Measurements from ENCODE around the gene HORMAD2. TPM values are rescaled to one million over a fixed set of nuclear protein-coding genes. Genes with fewer than 3 reads are reported as not detected.

HORMAD2 gene
- polyA plus RNA-seq, 1 of the 3 experiments (the other 2 are of a cell fraction), result not detected

DNA sequence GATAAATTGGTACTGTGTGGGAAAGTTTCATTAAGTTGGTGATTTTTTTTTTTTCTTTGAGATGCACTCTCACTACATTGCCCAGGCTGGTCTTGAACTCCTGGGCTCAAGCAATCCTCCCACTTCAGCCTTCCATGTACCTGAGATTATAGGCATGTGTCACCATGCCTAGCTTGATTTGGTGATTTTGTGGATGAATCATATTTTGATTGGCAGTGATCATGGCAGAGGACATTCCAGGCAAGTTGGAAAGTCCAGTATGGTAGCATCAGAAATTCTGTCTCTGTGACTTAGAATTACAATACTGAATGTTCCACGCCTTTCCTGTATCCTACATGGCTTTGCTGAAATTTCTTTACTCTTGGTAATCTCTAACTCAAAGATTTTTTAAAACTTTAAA lies 49.4 kb downstream of the HORMAD2 start:
- no peaks in the 10 kb centered on the region for H3K9me2 ChIP-seq
- H4K20me1 ChIP-seq (ENCODE audit: insufficient read depth), result no peaks in the 10 kb centered on the region
- no peak overlapping the region for H2AFZ ChIP-seq (ENCODE audit: low read depth)
- CTCF ChIA-PET, result interaction anchor here (1.0 kb wide), 1 partner anchor 13 kb away, joined by 3 read pairs; no protein-coding TSS in a partner anchor
- H3K4me1 ChIP-seq (ENCODE audit: control insufficient read depth in 1 of 2, insufficient read depth in 2 of 2, low read depth in 1 of 2, low read length in 1 of 2), result no peaks in the 10 kb centered on the region
- TF ChIP-seq GATA2 (CRISPR knock-in tag; IDR thresholded peaks at IDR 0.05) (no peak), RXRA (IDR thresholded peaks at IDR 0.05; ENCODE audit: borderline replicate concordance, low read depth) (no peak), TEAD4 (IDR thresholded peaks at IDR 0.05; ENCODE audit: borderline replicate concordance, insufficient read depth) (no peak), POLR2AphosphoS5 (IDR thresholded peaks at IDR 0.05; ENCODE audit: low read depth, low read length) (no peak), SIN3A (IDR thresholded peaks at IDR 0.05; ENCODE audit: borderline replicate concordance, low read depth, low read length) (no peak)
- TF ChIP-seq, protein P1, sequence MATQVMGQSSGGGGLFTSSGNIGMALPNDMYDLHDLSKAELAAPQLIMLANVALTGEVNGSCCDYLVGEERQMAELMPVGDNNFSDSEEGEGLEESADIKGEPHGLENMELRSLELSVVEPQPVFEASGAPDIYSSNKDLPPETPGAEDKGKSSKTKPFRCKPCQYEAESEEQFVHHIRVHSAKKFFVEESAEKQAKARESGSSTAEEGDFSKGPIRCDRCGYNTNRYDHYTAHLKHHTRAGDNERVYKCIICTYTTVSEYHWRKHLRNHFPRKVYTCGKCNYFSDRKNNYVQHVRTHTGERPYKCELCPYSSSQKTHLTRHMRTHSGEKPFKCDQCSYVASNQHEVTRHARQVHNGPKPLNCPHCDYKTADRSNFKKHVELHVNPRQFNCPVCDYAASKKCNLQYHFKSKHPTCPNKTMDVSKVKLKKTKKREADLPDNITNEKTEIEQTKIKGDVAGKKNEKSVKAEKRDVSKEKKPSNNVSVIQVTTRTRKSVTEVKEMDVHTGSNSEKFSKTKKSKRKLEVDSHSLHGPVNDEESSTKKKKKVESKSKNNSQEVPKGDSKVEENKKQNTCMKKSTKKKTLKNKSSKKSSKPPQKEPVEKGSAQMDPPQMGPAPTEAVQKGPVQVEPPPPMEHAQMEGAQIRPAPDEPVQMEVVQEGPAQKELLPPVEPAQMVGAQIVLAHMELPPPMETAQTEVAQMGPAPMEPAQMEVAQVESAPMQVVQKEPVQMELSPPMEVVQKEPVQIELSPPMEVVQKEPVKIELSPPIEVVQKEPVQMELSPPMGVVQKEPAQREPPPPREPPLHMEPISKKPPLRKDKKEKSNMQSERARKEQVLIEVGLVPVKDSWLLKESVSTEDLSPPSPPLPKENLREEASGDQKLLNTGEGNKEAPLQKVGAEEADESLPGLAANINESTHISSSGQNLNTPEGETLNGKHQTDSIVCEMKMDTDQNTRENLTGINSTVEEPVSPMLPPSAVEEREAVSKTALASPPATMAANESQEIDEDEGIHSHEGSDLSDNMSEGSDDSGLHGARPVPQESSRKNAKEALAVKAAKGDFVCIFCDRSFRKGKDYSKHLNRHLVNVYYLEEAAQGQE (IDR thresholded peaks at IDR 0.05; ENCODE audit: low read depth, low read length), result no peak
- TF ChIP-seq, protein P2, sequence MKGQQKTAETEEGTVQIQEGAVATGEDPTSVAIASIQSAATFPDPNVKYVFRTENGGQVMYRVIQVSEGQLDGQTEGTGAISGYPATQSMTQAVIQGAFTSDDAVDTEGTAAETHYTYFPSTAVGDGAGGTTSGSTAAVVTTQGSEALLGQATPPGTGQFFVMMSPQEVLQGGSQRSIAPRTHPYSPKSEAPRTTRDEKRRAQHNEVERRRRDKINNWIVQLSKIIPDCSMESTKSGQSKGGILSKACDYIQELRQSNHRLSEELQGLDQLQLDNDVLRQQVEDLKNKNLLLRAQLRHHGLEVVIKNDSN (IDR thresholded peaks at IDR 0.05; ENCODE audit: borderline replicate concordance, low read depth), result no peak
- DNase-seq, result no peak
- WGBS (ENCODE audit: low lambda C conversion rate), result 88% methylated on average over 1 of the region's 1 CpG
- no peak overlapping the region for H3K4me3 ChIP-seq (ENCODE audit: low read depth in 2 of 2, low read length in 1 of 2)
- H3K79me2 ChIP-seq (ENCODE audit: insufficient read depth), result no peaks in the 10 kb centered on the region
- H3K27me3 ChIP-seq (ENCODE audit: insufficient read depth), result no peaks in the 10 kb centered on the region
- no peaks in the 10 kb centered on the region for H3K9me3 ChIP-seq
- H3K27ac ChIP-seq (ENCODE audit: low read depth in 2 of 2, low read length in 1 of 2), result no peak overlapping the region
- no peaks in the 10 kb centered on the region for H3F3A ChIP-seq (replicated peaks; ENCODE audit: insufficient read depth)
- H3K4me2 ChIP-seq, result no peak overlapping the region
- no peak overlapping the region for H3K9ac ChIP-seq
- no peaks in the 10 kb centered on the region for H3K36me3 ChIP-seq (replicated peaks in 1 of 2; ENCODE audit: control insufficient read depth in 1 of 2, insufficient read depth in 2 of 2, low read length in 1 of 2)
- POLR2A ChIA-PET, result no interaction called here

DNA sequence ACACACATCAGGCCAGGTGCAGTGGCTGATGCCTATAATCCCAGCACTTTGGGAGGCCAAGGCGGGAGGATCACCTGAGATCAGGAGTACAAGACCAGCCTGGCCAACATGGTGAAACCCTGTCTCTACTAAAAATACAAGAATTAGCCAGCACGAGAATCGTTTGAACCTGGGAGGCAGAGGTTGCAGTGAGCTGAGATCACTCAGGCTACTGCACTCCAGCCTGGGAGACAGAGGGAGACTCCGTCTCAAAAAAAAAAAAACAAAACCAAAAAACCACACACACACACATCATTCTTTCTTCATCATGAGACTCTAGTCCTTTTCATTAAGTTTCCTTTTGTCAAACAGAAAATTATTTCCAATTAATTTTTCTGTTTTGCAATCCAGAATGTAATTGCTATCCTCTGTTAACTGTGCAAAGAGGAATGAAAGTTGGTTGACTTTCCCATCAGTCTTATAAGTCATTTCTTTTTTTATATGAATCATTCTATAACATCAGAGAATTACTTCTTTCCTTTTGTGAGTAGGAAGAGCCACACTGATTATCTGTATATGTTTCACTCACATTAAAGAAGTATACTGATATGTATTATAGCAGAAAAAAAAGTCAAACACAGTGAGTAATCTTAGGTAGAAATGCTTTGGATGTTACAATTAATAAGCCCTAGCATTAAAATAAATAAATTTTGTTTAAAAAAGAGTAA lies 52.2 kb downstream of the HORMAD2 start:
- Histone ChIP-seq H3K9me2 (no peaks in the 10 kb centered on the region), H2AFZ (ENCODE audit: low read depth) (no peak overlapping the region), H3K4me3 (ENCODE audit: low read depth in 2 of 2, low read length in 1 of 2) (no peak overlapping the region), H3K27me3 (ENCODE audit: insufficient read depth) (no peaks in the 10 kb centered on the region), H3K79me2 (ENCODE audit: insufficient read depth) (no peaks in the 10 kb centered on the region), H3F3A (replicated peaks; ENCODE audit: insufficient read depth) (no peaks in the 10 kb centered on the region), H3K9me3 (no peaks in the 10 kb centered on the region), H4K20me1 (ENCODE audit: insufficient read depth) (no peaks in the 10 kb centered on the region), H3K27ac (ENCODE audit: low read depth in 2 of 2, low read length in 1 of 2) (no peak overlapping the region), H3K4me1 (ENCODE audit: control insufficient read depth in 1 of 2, insufficient read depth in 2 of 2, low read depth in 1 of 2, low read length in 1 of 2) (no peaks in the 10 kb centered on the region), H3K4me2 (no peak overlapping the region), H3K36me3 (replicated peaks in 1 of 2; ENCODE audit: control insufficient read depth in 1 of 2, insufficient read depth in 2 of 2, low read length in 1 of 2) (no peaks in the 10 kb centered on the region), H3K9ac (no peak overlapping the region)
- TF ChIP-seq FOXM1 (IDR thresholded peaks at IDR 0.05; ENCODE audit: low read depth), result no peak
- no peak for TF ChIP-seq TAF1 (IDR thresholded peaks at IDR 0.05; ENCODE audit: borderline replicate concordance, low read depth, low read length)
- TF ChIP-seq CHD2 (IDR thresholded peaks at IDR 0.05; ENCODE audit: low read length, partially characterized antibody), result no peak
- no peak for TF ChIP-seq ELF1 (IDR thresholded peaks at IDR 0.05)
- TF ChIP-seq POLR2AphosphoS5 (IDR thresholded peaks at IDR 0.05; ENCODE audit: low read depth, low read length), result no peak
- TF ChIP-seq YY1 (IDR thresholded peaks at IDR 0.05; ENCODE audit: low read depth), result no peak
- no peak for TF ChIP-seq JUND (IDR thresholded peaks at IDR 0.05)
- TF ChIP-seq SMC3 (IDR thresholded peaks at IDR 0.05; ENCODE audit: low read depth, low read length), result no peak
- TF ChIP-seq MXI1 (IDR thresholded peaks at IDR 0.05; ENCODE audit: low read depth, low read length), result no peak
- TF ChIP-seq, protein P3, sequence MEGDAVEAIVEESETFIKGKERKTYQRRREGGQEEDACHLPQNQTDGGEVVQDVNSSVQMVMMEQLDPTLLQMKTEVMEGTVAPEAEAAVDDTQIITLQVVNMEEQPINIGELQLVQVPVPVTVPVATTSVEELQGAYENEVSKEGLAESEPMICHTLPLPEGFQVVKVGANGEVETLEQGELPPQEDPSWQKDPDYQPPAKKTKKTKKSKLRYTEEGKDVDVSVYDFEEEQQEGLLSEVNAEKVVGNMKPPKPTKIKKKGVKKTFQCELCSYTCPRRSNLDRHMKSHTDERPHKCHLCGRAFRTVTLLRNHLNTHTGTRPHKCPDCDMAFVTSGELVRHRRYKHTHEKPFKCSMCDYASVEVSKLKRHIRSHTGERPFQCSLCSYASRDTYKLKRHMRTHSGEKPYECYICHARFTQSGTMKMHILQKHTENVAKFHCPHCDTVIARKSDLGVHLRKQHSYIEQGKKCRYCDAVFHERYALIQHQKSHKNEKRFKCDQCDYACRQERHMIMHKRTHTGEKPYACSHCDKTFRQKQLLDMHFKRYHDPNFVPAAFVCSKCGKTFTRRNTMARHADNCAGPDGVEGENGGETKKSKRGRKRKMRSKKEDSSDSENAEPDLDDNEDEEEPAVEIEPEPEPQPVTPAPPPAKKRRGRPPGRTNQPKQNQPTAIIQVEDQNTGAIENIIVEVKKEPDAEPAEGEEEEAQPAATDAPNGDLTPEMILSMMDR (IDR thresholded peaks at IDR 0.05), result no peak
- TF ChIP-seq, protein P4, sequence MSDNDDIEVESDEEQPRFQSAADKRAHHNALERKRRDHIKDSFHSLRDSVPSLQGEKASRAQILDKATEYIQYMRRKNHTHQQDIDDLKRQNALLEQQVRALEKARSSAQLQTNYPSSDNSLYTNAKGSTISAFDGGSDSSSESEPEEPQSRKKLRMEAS (IDR thresholded peaks at IDR 0.05; ENCODE audit: low read depth), result no peak
- no peak for TF ChIP-seq FOXJ3 (CRISPR knock-in tag; IDR thresholded peaks at IDR 0.05)
- no peak for TF ChIP-seq FOSL2 (IDR thresholded peaks at IDR 0.05; ENCODE audit: borderline replicate concordance, low read depth)
- CTCF ChIA-PET, result interaction anchor here (1.0 kb wide), 1 partner anchor 25 kb away, joined by 7 read pairs; no protein-coding TSS in a partner anchor
- POLR2A ChIA-PET, result no interaction called here
- no peak for DNase-seq
- WGBS (ENCODE audit: low lambda C conversion rate), result 79% methylated on average over 4 of the region's 4 CpGs
